ENCODE measurements around the gene IL10RA.

GRCh38 chr11:117949062-117949461 is 37.1 kb upstream of the IL10RA start:
- no peak for TF ChIP-seq POLR2A (IDR thresholded peaks at IDR 0.05; ENCODE audit: low read depth, low read length)
- no peak for TF ChIP-seq POLR2AphosphoS5 (IDR thresholded peaks at IDR 0.05; ENCODE audit: low read depth, low read length)
